ENCODE results near the gene TAF4B. TPM values are rescaled to one million over a fixed set of nuclear protein-coding genes. Genes with fewer than 3 reads are reported as not detected.

Gene TAF4B
- polyA plus RNA-seq, 1 donor from 2014 or later = 0.38 TPM

DNA sequence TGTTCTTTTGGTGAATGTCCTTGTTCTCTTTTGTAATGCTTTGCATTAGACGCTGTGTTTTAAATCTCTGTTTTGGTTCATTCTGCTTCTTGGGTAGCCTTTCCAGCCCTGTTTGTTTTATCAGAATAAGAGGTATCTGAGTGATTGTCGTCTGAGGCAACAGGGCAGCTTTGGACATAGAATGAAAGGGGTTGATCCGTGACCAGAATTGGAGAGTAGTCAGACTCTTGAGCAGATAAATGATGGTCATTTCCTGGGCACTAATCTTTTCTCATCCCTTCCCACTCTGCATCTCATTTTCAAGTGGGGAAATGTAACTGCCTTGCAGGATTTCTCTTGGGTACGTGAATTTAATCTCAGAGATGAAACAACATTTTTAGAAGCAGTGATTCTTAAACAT is 61.4 kb downstream of the TAF4B start:
- H3K9me3 ChIP-seq (ENCODE audit: low read length) = no peaks in the 10 kb centered on the region
- no peaks in the 10 kb centered on the region for H3K79me2 ChIP-seq (replicated peaks; ENCODE audit: insufficient read depth, low read length)
- no peaks in the 10 kb centered on the region for H3K9me2 ChIP-seq (ENCODE audit: insufficient read depth, low read length)
- H3K27me3 ChIP-seq (ENCODE audit: insufficient read depth, low read depth, low read length) = no peaks in the 10 kb centered on the region
- H3K27ac ChIP-seq (ENCODE audit: low read length) = no peak overlapping the region
- H3K36me3 ChIP-seq (ENCODE audit: insufficient read depth, low read length) = no peaks in the 10 kb centered on the region
- no peak for TF ChIP-seq POLR2AphosphoS5 (IDR thresholded peaks at IDR 0.05)
- TF ChIP-seq RAD21 (conservative IDR thresholded peaks at IDR 0.05) = no peak
- TF ChIP-seq, protein P1, sequence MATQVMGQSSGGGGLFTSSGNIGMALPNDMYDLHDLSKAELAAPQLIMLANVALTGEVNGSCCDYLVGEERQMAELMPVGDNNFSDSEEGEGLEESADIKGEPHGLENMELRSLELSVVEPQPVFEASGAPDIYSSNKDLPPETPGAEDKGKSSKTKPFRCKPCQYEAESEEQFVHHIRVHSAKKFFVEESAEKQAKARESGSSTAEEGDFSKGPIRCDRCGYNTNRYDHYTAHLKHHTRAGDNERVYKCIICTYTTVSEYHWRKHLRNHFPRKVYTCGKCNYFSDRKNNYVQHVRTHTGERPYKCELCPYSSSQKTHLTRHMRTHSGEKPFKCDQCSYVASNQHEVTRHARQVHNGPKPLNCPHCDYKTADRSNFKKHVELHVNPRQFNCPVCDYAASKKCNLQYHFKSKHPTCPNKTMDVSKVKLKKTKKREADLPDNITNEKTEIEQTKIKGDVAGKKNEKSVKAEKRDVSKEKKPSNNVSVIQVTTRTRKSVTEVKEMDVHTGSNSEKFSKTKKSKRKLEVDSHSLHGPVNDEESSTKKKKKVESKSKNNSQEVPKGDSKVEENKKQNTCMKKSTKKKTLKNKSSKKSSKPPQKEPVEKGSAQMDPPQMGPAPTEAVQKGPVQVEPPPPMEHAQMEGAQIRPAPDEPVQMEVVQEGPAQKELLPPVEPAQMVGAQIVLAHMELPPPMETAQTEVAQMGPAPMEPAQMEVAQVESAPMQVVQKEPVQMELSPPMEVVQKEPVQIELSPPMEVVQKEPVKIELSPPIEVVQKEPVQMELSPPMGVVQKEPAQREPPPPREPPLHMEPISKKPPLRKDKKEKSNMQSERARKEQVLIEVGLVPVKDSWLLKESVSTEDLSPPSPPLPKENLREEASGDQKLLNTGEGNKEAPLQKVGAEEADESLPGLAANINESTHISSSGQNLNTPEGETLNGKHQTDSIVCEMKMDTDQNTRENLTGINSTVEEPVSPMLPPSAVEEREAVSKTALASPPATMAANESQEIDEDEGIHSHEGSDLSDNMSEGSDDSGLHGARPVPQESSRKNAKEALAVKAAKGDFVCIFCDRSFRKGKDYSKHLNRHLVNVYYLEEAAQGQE (IDR thresholded peaks at IDR 0.05; ENCODE audit: borderline replicate concordance) = no peak
- TF ChIP-seq EZH2 (IDR thresholded peaks at IDR 0.05; ENCODE audit: borderline replicate concordance, insufficient read depth, low read length, poor library complexity, severe bottlenecking) = no peak
- TF ChIP-seq SMC3 (conservative IDR thresholded peaks at IDR 0.05; ENCODE audit: poor library complexity) = no peak
- no peak for TF ChIP-seq EP300 (conservative IDR thresholded peaks at IDR 0.05; ENCODE audit: poor library complexity, severe bottlenecking)
- no peak for TF ChIP-seq MXI1 (conservative IDR thresholded peaks at IDR 0.05; ENCODE audit: poor library complexity, severe bottlenecking)
- TF ChIP-seq TAF1 (IDR thresholded peaks at IDR 0.05; ENCODE audit: low read depth) = no peak
- TF ChIP-seq, protein P2, sequence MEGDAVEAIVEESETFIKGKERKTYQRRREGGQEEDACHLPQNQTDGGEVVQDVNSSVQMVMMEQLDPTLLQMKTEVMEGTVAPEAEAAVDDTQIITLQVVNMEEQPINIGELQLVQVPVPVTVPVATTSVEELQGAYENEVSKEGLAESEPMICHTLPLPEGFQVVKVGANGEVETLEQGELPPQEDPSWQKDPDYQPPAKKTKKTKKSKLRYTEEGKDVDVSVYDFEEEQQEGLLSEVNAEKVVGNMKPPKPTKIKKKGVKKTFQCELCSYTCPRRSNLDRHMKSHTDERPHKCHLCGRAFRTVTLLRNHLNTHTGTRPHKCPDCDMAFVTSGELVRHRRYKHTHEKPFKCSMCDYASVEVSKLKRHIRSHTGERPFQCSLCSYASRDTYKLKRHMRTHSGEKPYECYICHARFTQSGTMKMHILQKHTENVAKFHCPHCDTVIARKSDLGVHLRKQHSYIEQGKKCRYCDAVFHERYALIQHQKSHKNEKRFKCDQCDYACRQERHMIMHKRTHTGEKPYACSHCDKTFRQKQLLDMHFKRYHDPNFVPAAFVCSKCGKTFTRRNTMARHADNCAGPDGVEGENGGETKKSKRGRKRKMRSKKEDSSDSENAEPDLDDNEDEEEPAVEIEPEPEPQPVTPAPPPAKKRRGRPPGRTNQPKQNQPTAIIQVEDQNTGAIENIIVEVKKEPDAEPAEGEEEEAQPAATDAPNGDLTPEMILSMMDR (IDR thresholded peaks at IDR 0.05; ENCODE audit: poor library complexity, severe bottlenecking) = no peak
- no peaks in the 10 kb centered on the region for H4K20me1 ChIP-seq (ENCODE audit: insufficient read depth)
- H3K4me2 ChIP-seq (ENCODE audit: low read length) = no peak overlapping the region
- no peak overlapping the region for H3K9ac ChIP-seq (ENCODE audit: low read length)
- no peak overlapping the region for H3K4me3 ChIP-seq (ENCODE audit: low read length)
- no peaks in the 10 kb centered on the region for H3F3A ChIP-seq (ENCODE audit: insufficient read depth, low read length, poor library complexity, severe bottlenecking)
- no peak overlapping the region for H2AFZ ChIP-seq (ENCODE audit: low read depth, low read length)

DNA sequence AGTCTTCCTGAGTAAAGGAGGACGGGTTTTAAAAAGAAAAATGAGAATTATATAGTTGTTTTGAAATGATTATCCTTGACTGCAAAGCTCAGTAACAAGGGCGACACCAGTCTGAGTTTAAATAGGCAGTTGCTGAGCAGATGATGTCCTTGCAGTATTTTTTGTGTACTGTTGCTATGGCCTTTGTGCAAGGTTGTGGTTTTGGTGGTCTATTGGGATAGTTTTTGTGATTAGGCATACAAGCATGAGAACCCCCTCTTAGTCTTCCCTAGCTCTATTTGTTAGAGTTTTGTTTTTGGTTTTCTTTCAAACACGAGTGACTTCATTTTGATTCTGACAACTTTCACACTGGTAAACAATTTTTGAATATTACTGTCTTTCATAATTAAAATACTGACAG is 64.1 kb downstream of the TAF4B start:
- Histone ChIP-seq H3F3A (ENCODE audit: insufficient read depth, low read length, poor library complexity, severe bottlenecking) (no peaks in the 10 kb centered on the region), H3K9me3 (ENCODE audit: low read length) (no peaks in the 10 kb centered on the region), H3K36me3 (ENCODE audit: insufficient read depth, low read length) (no peaks in the 10 kb centered on the region), H3K79me2 (replicated peaks; ENCODE audit: insufficient read depth, low read length) (no peaks in the 10 kb centered on the region), H4K20me1 (ENCODE audit: insufficient read depth) (no peaks in the 10 kb centered on the region), H3K9me2 (ENCODE audit: insufficient read depth, low read length) (no peaks in the 10 kb centered on the region), H3K27ac (ENCODE audit: low read length) (no peak overlapping the region), H3K27me3 (ENCODE audit: insufficient read depth, low read depth, low read length) (no peaks in the 10 kb centered on the region), H3K4me3 (ENCODE audit: low read length) (no peak overlapping the region), H3K9ac (ENCODE audit: low read length) (no peak overlapping the region), H3K4me2 (ENCODE audit: low read length) (no peak overlapping the region), H2AFZ (ENCODE audit: low read depth, low read length) (no peak overlapping the region)
- no peak for TF ChIP-seq SMC3 (conservative IDR thresholded peaks at IDR 0.05; ENCODE audit: poor library complexity)
- TF ChIP-seq MXI1 (conservative IDR thresholded peaks at IDR 0.05; ENCODE audit: poor library complexity, severe bottlenecking) = no peak
- TF ChIP-seq, protein P1 (IDR thresholded peaks at IDR 0.05; ENCODE audit: borderline replicate concordance) = no peak
- no peak for TF ChIP-seq EP300 (conservative IDR thresholded peaks at IDR 0.05; ENCODE audit: poor library complexity, severe bottlenecking)
- TF ChIP-seq RAD21 (conservative IDR thresholded peaks at IDR 0.05) = no peak
- TF ChIP-seq, protein P2 (IDR thresholded peaks at IDR 0.05; ENCODE audit: poor library complexity, severe bottlenecking) = no peak
- TF ChIP-seq POLR2AphosphoS5 (IDR thresholded peaks at IDR 0.05) = no peak
- TF ChIP-seq TAF1 (IDR thresholded peaks at IDR 0.05; ENCODE audit: low read depth) = no peak
- no peak for TF ChIP-seq EZH2 (IDR thresholded peaks at IDR 0.05; ENCODE audit: borderline replicate concordance, insufficient read depth, low read length, poor library complexity, severe bottlenecking)
